PFSK-1 (cell line): ENCODE data around the gene SCLY.

Experiments used
- FOXP2 ChIP-seq: optimal IDR thresholded peaks from 2 replicates; pipeline ENCODE3; 2011; ENCODE audit warnings: borderline replicate concordance, control low read depth, inconsistent platforms; ENCODE audit not compliant: insufficient read depth; ENCODE audit errors: extremely low read length, extremely low read depth
- POLR2AphosphoS5 ChIP-seq: IDR thresholded peaks from 2 replicates; pipeline ENCODE4 v1.6.1; 2012; ENCODE audit warnings: low read depth, mild to moderate bottlenecking, control low read depth, low read length, moderate library complexity
- REST ChIP-seq, 2 experiments: IDR thresholded peaks; 2 replicates each; pipeline versions ENCODE4 v1.6.1 to v1.8.0; 2011 to 2012; ENCODE audit warnings: low read depth in 2 of 2, low read length in 2 of 2, control low read depth in 1 of 2, inconsistent platforms in 1 of 2, mild to moderate bottlenecking in 1 of 2, moderate library complexity in 1 of 2; ENCODE audit not compliant: insufficient read depth in 1 of 2
- SIN3A ChIP-seq: IDR thresholded peaks from 2 replicates; pipeline ENCODE4 v1.6.1; 2012; ENCODE audit warnings: mild to moderate bottlenecking, low read length, moderate library complexity, borderline replicate concordance; ENCODE audit not compliant: insufficient read depth
- TAF1 ChIP-seq: IDR thresholded peaks from 2 replicates; pipeline ENCODE4 v1.6.1; 2012; ENCODE audit warnings: low read length, control low read depth, borderline replicate concordance; ENCODE audit not compliant: insufficient read depth

SCLY gene

GRCh38 chr2:238087211-238087610 is 26.4 kb downstream of the SCLY start:
- TF ChIP-seq FOXP2 (no peak), POLR2AphosphoS5 (no peak), REST (IDR thresholded peaks at IDR 0.05; ENCODE audit: insufficient read depth in 1 of 2, low read depth in 2 of 2, low read length in 2 of 2) (no peak), TAF1 (no peak), SIN3A (no peak)

- TF ChIP-seq FOXP2 (no peak), POLR2AphosphoS5 (no peak), SIN3A (no peak), TAF1 (no peak)
These were observed 30.1 kb downstream of the SCLY start for GRCh38 chr2:238090887-238091286.

GRCh38 chr2:238091436-238092060 is 30.7 kb downstream of the SCLY start:
- TF ChIP-seq REST (IDR thresholded peaks at IDR 0.05; ENCODE audit: insufficient read depth in 1 of 2, low read depth in 2 of 2, low read length in 2 of 2) (no peak), POLR2AphosphoS5 (peak; percentile 27; the same call in 1 of the 2 replicates)

- TF ChIP-seq SIN3A (no peak), TAF1 (no peak), REST (IDR thresholded peaks at IDR 0.05; ENCODE audit: insufficient read depth in 1 of 2, low read depth in 2 of 2, low read length in 2 of 2) (no peak), POLR2AphosphoS5 (no peak), FOXP2 (no peak)
These were observed 31.8 kb downstream of the SCLY start for GRCh38 chr2:238092486-238093035.

- TF ChIP-seq POLR2AphosphoS5 (no peak), SIN3A (no peak), FOXP2 (no peak), TAF1 (no peak), REST (IDR thresholded peaks at IDR 0.05; ENCODE audit: insufficient read depth in 1 of 2, low read depth in 2 of 2, low read length in 2 of 2) (no peak)
These were observed 32.7 kb downstream of the SCLY start for GRCh38 chr2:238093181-238094140.
